ENCODE results near the gene SOX13.

SOX13 gene

DNA sequence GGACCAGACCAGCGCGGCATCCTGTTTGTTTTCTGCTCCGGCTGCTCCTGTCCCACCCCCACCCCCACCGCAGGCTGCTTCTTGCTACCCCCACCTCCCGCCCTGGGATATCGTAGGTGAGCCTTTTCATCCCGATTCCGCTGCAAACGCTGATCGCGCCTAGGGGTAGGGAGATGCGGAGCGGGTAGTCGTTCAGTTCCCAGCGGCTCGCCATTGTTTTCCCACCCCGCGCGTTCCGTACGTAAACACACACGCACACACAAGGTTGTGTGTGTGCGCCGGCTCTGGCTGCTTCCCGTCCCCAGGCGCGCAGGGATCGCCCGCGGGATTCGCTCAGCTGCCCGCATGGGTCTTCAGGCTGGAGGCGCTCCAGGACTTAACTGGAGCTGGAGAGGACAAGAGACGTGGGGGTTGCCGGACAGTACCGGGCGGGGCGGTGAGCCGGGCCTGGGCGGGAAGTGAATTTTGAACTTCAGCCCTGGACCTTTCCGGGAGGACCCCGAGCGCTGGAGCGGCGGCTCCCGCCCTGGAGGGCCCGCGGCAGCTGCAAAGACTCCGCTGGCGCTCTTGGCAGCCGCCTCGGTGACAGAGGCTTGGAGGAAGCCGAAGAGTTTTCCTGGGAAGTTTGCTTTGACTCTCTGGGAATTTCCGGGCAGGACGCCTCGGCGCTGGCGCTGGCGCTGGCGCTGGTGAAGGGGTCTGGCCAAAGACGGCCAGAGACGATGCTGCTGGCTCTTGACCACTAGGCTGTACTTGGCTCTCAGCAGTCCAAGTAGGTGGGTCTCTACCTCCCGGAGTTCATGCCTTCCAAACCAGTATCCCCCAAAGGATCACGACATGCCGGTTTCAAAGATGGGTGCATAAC is 1.6 kb downstream of the SOX13 start:
- H3K9me3 ChIP-seq, result no peaks in the 10 kb centered on the region; the same call in 1 of the 2 replicates
- peak overlapping the region; percentile 70 for H3K4me3 ChIP-seq
- peaks cover 69% of the 10 kb centered on the region for H3K27me3 ChIP-seq
- no peaks in the 10 kb centered on the region for H3K36me3 ChIP-seq
- no peak overlapping the region for H3K9ac ChIP-seq
- peaks cover 19% of the 10 kb centered on the region; the same call in 1 of the 2 replicates for H4K20me1 ChIP-seq
- TF ChIP-seq Cebpa-rat (IDR thresholded peaks at IDR 0.05), result no peak
- H3K4me1 ChIP-seq, result peaks cover 36% of the 10 kb centered on the region
- peak overlapping the region; percentile 96 for H3K4me2 ChIP-seq
- no peak overlapping the region for H3K27ac ChIP-seq

DNA sequence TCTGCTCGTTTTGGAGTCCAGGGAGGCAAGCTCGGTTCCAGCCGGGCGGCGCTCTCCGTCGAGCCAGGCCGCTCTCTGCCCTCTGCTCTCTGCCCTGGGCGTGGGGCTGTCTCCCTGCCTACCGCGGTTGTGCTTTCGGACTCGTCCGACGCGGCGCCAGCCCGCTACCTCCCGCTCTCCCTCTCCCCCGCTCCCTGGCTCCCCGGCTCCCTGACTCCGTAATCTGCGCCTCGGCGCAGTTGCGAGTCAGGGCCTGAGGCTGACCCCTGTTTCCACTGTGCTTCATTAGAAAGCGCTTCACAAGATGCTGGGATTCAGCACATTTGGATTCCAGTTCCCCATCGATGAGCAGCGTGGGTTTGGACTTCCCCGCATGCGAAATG is 2.2 kb downstream of the SOX13 start:
- Histone ChIP-seq H3K27me3 (peaks cover 69% of the 10 kb centered on the region), H3K27ac (no peak overlapping the region), H3K4me2 (no peak overlapping the region), H3K9me3 (no peaks in the 10 kb centered on the region; the same call in 1 of the 2 replicates), H3K36me3 (no peaks in the 10 kb centered on the region), H3K4me3 (no peak overlapping the region), H3K9ac (no peak overlapping the region), H3K4me1 (peaks cover 42% of the 10 kb centered on the region), H4K20me1 (peaks cover 19% of the 10 kb centered on the region; the same call in 1 of the 2 replicates)
- TF ChIP-seq Cebpa-rat (IDR thresholded peaks at IDR 0.05), result no peak

DNA sequence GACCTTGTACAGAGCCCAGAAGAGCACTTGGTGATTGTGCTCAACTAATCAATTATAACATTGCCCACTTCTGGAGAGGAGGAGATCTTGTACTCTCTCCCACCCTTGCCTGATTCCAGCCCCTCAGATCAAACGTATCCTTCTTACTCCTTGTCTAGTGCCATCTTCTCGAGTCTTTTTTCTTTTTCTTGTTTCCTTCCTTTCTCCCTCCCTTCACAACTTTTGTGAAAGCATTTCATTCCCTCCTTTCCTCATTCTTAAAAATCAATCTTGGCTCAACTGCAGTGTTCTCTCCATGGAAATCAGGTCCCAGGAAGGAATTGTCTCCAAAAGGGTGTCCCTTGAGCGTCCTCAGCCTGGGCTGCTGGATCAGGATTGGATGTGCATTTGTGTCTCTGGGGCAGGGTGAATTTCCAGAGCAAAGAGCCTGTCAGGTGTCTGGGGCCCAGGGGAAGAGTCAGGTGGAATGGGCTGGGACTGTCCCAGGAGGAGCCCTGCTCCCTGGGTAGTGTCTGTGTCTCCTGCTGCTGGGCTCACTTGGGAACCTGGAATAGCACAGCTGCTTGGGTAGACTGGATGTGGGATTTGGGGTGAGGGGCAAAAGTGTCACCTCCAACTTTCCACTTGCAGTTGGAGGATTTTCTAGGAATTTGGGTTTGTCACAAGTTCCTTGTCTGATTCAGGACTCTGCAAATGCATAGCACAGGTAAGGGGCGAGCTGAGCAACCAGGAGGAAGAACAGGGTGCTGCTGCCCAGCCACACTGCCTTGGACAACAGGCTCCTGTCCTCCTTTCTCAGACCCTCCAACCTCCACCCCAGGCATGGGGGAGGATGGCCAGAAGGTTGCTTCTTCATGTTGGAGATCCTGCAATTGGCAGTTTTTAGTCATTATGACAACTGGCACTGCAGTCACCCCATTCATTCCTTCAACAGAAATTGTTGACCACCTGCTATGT is 3.3 kb downstream of the SOX13 start:
- no peak overlapping the region for H3K4me3 ChIP-seq
- H3K27me3 ChIP-seq, result peaks cover 65% of the 10 kb centered on the region
- no peak overlapping the region for H3K4me2 ChIP-seq

DNA sequence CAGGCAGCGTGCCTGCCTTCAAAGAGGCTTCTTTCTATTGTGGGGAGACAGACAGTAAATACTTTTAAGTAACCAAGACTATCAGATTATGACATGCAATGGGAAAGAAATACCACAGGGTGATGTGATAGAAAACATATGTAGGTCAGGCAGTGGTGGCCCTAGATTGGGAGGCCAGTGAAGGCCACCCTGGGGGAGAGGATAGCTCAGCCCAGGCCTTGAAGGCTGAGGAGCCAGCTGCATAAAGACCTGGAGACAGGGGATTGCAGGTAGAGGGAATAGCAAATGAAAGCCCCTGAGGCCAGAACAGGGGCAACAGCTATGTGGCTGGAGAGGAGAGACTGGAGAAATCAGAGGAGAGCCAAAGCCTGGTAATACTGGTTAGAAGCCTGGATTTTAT is 4.0 kb downstream of the SOX13 start:
- Histone ChIP-seq H3K27me3 (peaks cover 57% of the 10 kb centered on the region), H3K4me2 (no peak overlapping the region), H3K9me3 (no peaks in the 10 kb centered on the region; the same call in 1 of the 2 replicates), H3K36me3 (no peaks in the 10 kb centered on the region), H3K9ac (no peak overlapping the region), H3K4me3 (no peak overlapping the region), H4K20me1 (peaks cover 19% of the 10 kb centered on the region; the same call in 1 of the 2 replicates), H3K4me1 (peaks cover 57% of the 10 kb centered on the region), H3K27ac (no peak overlapping the region)
- no peak for TF ChIP-seq Cebpa-rat (IDR thresholded peaks at IDR 0.05)

More for the DNA sequence above, 3.3 kb downstream of the SOX13 start:
- no peak overlapping the region for H3K9ac ChIP-seq
- no peaks in the 10 kb centered on the region for H3K36me3 ChIP-seq
- H3K9me3 ChIP-seq, result no peaks in the 10 kb centered on the region; the same call in 1 of the 2 replicates
- no peak for TF ChIP-seq Cebpa-rat (IDR thresholded peaks at IDR 0.05)
- H3K4me1 ChIP-seq, result peaks cover 53% of the 10 kb centered on the region
- no peak overlapping the region for H3K27ac ChIP-seq
- peaks cover 19% of the 10 kb centered on the region; the same call in 1 of the 2 replicates for H4K20me1 ChIP-seq

DNA sequence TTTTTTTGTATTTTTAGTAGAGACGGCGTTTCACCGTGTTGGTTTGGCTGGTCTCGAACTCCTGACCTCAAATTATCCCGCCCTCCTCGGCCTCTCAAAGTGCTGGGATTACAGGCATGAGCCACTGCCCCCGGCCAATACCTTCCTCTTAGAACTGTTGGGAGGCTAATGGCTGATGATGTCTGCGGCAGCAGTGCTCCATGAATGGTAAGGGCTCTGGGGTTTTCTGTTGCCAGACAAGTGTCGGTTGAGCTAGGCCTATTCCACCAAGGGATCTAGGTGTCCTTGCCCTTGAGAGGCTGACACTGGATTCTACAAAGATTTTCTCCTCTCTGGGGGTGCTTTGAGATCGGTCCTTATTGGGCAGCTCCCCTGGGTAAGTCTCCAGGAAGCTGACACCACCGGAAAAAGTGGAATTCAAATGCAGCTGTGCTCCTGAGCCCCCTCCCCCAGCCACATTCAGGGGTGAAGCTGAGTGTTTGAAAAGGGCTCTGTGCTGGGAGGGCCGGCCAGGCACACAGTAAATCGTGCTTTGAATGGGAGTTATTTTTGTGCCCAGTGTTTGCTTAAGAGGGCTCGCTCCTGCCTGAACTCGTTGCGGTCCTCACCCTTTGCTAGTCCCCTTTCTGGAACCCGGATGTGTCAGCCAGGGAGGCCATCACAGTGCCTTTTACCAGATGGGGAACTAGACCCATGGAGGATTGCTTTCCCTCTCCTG is 5.2 kb downstream of the SOX13 start:
- H3K27ac ChIP-seq, result no peak overlapping the region
- no peak overlapping the region; the same call in 1 of the 2 replicates for H3K9ac ChIP-seq
- H3K9me3 ChIP-seq, result no peaks in the 10 kb centered on the region; the same call in 1 of the 2 replicates
- H3K4me3 ChIP-seq, result no peak overlapping the region
- H3K4me1 ChIP-seq, result peaks cover 56% of the 10 kb centered on the region
- H3K36me3 ChIP-seq, result no peaks in the 10 kb centered on the region
- H3K27me3 ChIP-seq, result peaks cover 45% of the 10 kb centered on the region
- H4K20me1 ChIP-seq, result peaks cover 18% of the 10 kb centered on the region; the same call in 1 of the 2 replicates
- TF ChIP-seq Cebpa-rat (IDR thresholded peaks at IDR 0.05), result no peak
- peak overlapping the region; percentile 68 for H3K4me2 ChIP-seq

DNA sequence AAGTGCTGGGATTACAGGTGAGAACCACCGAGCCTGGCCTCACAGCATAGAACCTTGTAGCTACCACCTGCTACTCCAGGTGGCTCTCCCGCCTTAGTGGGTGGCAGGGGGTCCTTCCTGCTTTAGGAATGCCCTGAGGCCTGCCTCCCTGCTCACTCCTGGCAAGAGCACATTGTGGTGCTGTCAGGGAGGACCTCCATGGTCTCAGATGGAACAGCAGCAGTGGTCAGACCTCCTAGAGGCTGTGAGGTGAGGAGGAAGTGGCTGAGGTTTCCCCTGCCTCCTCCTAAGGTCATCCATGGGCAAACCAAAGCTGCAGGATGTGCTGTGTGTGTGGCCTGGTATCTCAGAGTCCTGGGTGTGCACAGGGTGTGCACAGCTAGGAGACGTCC is 6.7 kb downstream of the SOX13 start:
- no peak for TF ChIP-seq Cebpa-rat (IDR thresholded peaks at IDR 0.05)
- Histone ChIP-seq H3K4me1 (peaks cover 42% of the 10 kb centered on the region), H3K27me3 (peaks cover 30% of the 10 kb centered on the region), H4K20me1 (peaks cover 6% of the 10 kb centered on the region; the same call in 1 of the 2 replicates), H3K27ac (peak overlapping the region; percentile 11; the same call in 1 of the 2 replicates), H3K9ac (no peak overlapping the region), H3K9me3 (no peaks in the 10 kb centered on the region; the same call in 1 of the 2 replicates), H3K4me3 (no peak overlapping the region), H3K36me3 (no peaks in the 10 kb centered on the region), H3K4me2 (peak overlapping the region; percentile 68)

DNA sequence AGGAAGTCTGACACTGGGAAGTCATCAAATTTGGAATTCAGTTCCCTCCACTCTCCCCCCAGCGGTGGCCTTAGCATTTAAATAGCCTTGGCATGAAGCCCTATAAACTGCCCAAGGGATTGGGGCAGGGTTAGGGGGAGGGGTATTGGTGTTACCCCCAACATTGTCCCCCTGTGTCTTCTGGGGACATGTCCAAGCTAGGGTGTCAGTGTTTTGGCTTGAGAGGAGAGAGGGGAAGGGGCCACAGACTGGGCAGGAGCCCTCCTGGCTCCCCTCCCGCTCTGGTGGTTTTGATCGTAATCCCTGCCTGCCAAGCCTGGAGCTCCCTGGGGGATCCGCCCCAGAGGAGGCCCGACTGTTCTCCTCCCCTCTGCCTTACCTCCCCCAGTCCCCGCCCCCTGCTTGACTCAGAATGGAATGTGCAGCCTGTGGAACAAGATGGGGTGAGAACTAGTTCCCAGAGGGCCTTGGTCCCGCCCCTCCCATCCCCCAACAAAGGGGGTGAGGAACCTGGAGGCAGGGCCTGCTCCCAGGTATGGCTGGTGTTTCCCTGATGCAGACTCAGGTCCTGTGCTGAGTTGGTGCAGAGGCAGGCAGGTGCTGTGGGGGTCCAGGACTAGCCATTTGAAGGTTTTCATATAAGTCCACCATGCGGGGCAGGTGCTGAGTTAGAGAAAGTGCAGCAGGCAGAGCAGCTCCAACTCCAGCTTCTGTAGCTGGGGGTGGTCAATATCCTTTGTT is 7.4 kb downstream of the SOX13 start:
- Histone ChIP-seq H3K36me3 (no peaks in the 10 kb centered on the region), H3K4me1 (peaks cover 38% of the 10 kb centered on the region), H3K9me3 (no peaks in the 10 kb centered on the region), H3K27me3 (peaks cover 23% of the 10 kb centered on the region), H3K4me2 (peak overlapping the region; percentile 68), H3K4me3 (no peak overlapping the region), H3K9ac (no peak overlapping the region), H4K20me1 (no peaks in the 10 kb centered on the region), H3K27ac (0 out of 2 replicates have a peak overlapping the region, but pooled peaks have one; percentile 11)
- no peak for TF ChIP-seq Cebpa-rat (IDR thresholded peaks at IDR 0.05)

DNA sequence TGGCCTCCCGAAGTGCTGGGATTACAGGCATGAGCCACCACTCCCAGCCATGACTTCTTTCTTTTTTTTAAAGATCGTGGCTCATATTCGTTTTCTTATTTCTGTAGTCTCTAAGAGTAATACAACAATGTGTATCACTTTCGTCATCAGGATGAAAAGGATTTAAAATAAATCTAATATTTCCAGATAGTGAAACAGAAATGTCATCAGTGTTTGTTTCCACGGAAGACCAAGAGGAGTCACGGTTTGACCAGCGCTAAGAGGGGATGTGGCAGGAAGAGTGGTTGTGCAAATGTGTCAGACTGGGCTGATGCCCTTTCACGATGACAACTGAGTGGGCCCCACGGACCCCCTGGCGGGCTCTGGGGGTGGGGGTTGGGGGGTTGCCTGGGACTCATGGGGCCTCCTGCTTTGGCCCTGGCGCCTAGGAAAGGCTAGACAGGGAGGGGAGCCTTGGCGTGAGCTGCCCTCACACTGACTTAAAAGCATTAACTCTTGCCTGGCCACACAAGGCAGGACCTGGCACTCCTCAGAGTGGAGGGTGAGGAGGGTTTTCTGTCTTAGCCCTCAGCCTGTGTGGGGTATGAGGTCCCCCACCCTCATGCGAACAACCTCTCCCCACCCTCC is 8.4 kb downstream of the SOX13 start:
- Histone ChIP-seq H3K4me3 (no peak overlapping the region), H4K20me1 (no peaks in the 10 kb centered on the region), H3K36me3 (no peaks in the 10 kb centered on the region), H3K9ac (no peak overlapping the region), H3K9me3 (no peaks in the 10 kb centered on the region), H3K4me1 (peaks cover 38% of the 10 kb centered on the region), H3K4me2 (peak overlapping the region; percentile 68; the same call in 1 of the 2 replicates), H3K27me3 (peaks cover 14% of the 10 kb centered on the region), H3K27ac (no peak overlapping the region)
- TF ChIP-seq Cebpa-rat (IDR thresholded peaks at IDR 0.05), result no peak
